ENCODE results near the gene ROBO3. TPM values are rescaled to one million over a fixed set of nuclear protein-coding genes. Genes with fewer than 3 reads are reported as not detected.

The ROBO3 gene
- total and polyA plus RNA-seq, 2 donors (not counting 3 experiments of a cell fraction or from before 2014, with no cell fraction given): 27.1 to 65.4 TPM

DNA sequence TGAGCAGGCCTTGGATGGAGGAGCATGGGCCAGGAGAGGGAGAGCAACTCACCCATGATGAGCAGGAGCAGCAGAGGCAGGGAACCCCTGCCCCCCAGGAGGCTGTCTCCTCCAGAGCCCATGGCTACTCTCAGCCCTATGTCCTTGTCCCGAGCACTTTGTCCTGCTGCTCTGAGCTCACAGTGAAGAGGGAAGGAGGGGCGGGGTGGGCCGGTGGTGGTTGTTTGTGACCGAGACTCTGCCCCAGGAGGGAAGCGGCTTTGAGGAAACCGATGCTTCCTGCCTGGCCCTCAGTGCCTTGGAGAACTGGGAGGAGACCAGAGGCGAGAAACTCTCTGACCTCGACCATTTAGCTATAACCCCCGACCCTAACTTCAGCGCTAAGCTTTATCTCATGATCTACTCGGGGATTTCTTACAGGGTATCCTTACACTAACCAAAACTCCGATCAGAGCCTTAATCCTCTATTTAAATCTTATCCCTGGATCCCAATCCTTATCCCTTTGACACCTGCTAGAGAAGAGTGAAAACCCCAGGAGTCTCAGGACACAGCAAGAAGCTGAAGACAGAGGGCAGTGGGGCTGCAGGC lies 32.5 kb downstream of the ROBO3 start, which contains the start of gene ROBO4:
ROBO4 (minus strand) TSS at position 192 of the 589 bp plus-strand sequence; CDS start at position 122, 70 bp downstream.
- Histone ChIP-seq H3K9me1 (replicated peaks; ENCODE audit: control insufficient read depth, extremely low read depth, insufficient read depth, low read length) (no peaks in the 10 kb centered on the region), H3K4me1 (ENCODE audit: control insufficient read depth, extremely low read depth, insufficient read depth, low read length) (peaks cover 78% of the 10 kb centered on the region), H3K4me3 (replicated peaks in 1 of 3; ENCODE audit: insufficient read depth in 1 of 3, low read depth in 1 of 3, low read length in 3 of 3) (peak within 1 kb of the TSS; percentile 76 to 89 (median 88)), H3K79me2 (ENCODE audit: control insufficient read depth, insufficient read depth, low read length) (peaks cover 57% of the 10 kb centered on the region), H3K4me2 (ENCODE audit: insufficient read depth, low read length) (peak within 1 kb of the TSS; percentile 78), H3K36me3 (ENCODE audit: control insufficient read depth in 2 of 2, extremely low read depth in 1 of 2, insufficient read depth in 2 of 2, low read length in 2 of 2) (peaks cover 15 to 23% of the 10 kb centered on the region in 2 experiments), H2AFZ (ENCODE audit: low read depth, low read length) (no peak within 1 kb of the TSS), H3K27ac (ENCODE audit: insufficient read depth, low read depth, low read length) (peak within 1 kb of the TSS; percentile 95), H3K9ac (replicated peaks; ENCODE audit: extremely low read depth, insufficient read depth, low read length) (peak within 1 kb of the TSS; percentile 88), H3K9me3 (replicated peaks; ENCODE audit: control insufficient read depth, insufficient read depth, low read length) (no peaks in the 10 kb centered on the region), H3K27me3 (ENCODE audit: control insufficient read depth in 2 of 2, insufficient read depth in 2 of 2, low read length in 2 of 2) (no peaks in the 10 kb centered on the region), H4K20me1 (replicated peaks; ENCODE audit: control insufficient read depth, extremely low read depth, insufficient read depth, low read length) (no peaks in the 10 kb centered on the region)
- dilution Hi-C loops (cut with MboI; ENCODE audit: extremely low pct_ligation_motif_present, low sequenced_read_pairs): no loop called here
- peak; percentile 90 for TF ChIP-seq POLR2A (IDR thresholded peaks at IDR 0.05; ENCODE audit: low read depth, low read length)
- TF ChIP-seq, protein P1, sequence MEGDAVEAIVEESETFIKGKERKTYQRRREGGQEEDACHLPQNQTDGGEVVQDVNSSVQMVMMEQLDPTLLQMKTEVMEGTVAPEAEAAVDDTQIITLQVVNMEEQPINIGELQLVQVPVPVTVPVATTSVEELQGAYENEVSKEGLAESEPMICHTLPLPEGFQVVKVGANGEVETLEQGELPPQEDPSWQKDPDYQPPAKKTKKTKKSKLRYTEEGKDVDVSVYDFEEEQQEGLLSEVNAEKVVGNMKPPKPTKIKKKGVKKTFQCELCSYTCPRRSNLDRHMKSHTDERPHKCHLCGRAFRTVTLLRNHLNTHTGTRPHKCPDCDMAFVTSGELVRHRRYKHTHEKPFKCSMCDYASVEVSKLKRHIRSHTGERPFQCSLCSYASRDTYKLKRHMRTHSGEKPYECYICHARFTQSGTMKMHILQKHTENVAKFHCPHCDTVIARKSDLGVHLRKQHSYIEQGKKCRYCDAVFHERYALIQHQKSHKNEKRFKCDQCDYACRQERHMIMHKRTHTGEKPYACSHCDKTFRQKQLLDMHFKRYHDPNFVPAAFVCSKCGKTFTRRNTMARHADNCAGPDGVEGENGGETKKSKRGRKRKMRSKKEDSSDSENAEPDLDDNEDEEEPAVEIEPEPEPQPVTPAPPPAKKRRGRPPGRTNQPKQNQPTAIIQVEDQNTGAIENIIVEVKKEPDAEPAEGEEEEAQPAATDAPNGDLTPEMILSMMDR (IDR thresholded peaks at IDR 0.05; ENCODE audit: extremely low read depth in 1 of 2, insufficient read depth in 1 of 2, low read depth in 1 of 2, low read length in 2 of 2): no peak
- no peak for TF ChIP-seq FOS (IDR thresholded peaks at IDR 0.05; ENCODE audit: borderline replicate concordance, insufficient read depth, low read length)
- peak; percentile 93 for TF ChIP-seq POLR2AphosphoS5 (IDR thresholded peaks at IDR 0.05; ENCODE audit: insufficient read depth, low read depth, low read length)
- TF ChIP-seq, protein P2, sequence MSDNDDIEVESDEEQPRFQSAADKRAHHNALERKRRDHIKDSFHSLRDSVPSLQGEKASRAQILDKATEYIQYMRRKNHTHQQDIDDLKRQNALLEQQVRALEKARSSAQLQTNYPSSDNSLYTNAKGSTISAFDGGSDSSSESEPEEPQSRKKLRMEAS (IDR thresholded peaks at IDR 0.05; ENCODE audit: insufficient read depth, insufficient read length): no peak
- peak; percentile 74 for TF ChIP-seq GATA2 (IDR thresholded peaks at IDR 0.05; ENCODE audit: insufficient read depth, insufficient read length, low read depth, low read length)
- no peak for TF ChIP-seq MYC (IDR thresholded peaks at IDR 0.05; ENCODE audit: low read depth, low read length)
- TF ChIP-seq JUN (IDR thresholded peaks at IDR 0.05; ENCODE audit: borderline replicate concordance, insufficient read depth, insufficient read length, low read depth): no peak
- POLR2A ChIA-PET: interaction anchor here (1.4 to 4.2 kb wide), 8 partner anchors 10 to 55 kb away, joined by 3 to 39 read pairs (median 6); partner anchors contain the start of gene CCDC15
- TSS peak; percentile 17 for BruUV-seq (replicated peaks)
- intact Hi-C loops (cut with micrococcal nuclease): loop anchor here (1.0 to 10.0 kb wide), 11 partner anchors 15 to 1835 kb away; partner anchors contain the start of genes CCDC15, HSPA8, SLC37A2 and STT3A
- no peak for FAIRE-seq
- DNase-seq (ENCODE audit: low read depth, low spot score): peak; percentile 77
- CTCF ChIA-PET: interaction anchor here (0.7 to 5.7 kb wide), 19 partner anchors 10 to 448 kb away, joined by 3 to 70 read pairs (median 7); partner anchors contain the start of genes CCDC15, HEPACAM and HEPN1
